NCI-H2196 (cell line): ENCODE measurements around the gene TMOD3.
"Not testable (repeated sequence)": the region's sequence is repeated elsewhere in the genome, so short reads cannot be mapped to it uniquely, and the experiment has no call there.

Source experiments
- DNase-seq: peaks from one replicate; lab custom pipeline; 2025; ENCODE audit not compliant: unreplicated experiment; lab: John Stamatoyannopoulos, UW

The TMOD3 gene

GRCh38 chr15:51829376-51830275 is at the start of gene TMOD3:
Gene TMOD3 (plus strand): TSS chr15:51829653. CDS start chr15:51862885, 33,232 bp downstream.
- DNase-seq = peak; percentile 70

GRCh38 chr15:51780636-51781035 is 48.8 kb upstream of the TMOD3 start:
- no peak for DNase-seq

DNA sequence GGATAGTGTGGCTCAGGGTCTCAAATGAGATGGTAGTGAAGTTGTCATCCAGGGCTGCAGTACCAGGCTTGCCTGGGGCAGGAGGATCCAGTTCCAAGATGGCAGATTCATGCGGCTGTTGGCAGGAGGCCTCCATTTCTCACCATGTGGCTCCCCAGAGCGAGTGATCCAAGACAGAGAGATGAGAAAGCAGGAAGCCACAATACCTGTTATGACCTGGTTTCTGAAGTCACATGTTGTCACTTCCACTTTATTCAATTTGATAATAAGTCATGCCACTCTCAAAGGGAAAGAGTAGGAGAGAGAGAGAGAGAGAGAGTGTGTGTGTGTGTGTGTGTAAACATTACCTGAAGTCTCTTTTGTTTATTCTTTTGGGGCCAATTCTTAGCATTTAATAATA is 47.9 kb upstream of the TMOD3 start:
- no peak for DNase-seq

DNA sequence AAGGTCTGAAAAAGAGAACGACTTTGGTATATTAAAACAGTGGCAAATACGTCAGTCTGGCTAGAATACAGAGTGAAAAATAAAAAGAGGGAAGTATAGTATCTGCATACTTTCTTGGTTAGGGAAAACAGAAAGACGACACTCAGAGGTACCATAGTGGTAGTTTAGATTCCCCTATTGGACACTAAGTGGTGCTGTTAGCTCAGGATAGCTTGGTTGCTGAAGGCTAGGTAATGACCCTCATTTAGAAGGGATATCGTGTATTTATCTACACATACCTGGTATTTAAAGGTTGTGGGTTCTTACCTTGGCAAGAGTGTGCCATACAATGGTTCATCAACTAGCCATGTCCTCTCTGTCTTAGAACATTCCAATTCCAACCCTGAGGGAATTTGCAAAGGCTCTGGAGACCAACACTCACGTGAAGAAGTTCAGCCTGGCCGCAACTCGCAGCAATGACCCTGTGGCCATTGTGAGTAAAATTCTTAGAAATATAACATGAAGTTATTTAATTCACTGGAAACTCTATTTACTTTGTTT is 47.0 kb upstream of the TMOD3 start:
- DNase-seq = no peak

GRCh38 chr15:51783967-51784366 is 45.5 kb upstream of the TMOD3 start:
- no peak for DNase-seq

DNA sequence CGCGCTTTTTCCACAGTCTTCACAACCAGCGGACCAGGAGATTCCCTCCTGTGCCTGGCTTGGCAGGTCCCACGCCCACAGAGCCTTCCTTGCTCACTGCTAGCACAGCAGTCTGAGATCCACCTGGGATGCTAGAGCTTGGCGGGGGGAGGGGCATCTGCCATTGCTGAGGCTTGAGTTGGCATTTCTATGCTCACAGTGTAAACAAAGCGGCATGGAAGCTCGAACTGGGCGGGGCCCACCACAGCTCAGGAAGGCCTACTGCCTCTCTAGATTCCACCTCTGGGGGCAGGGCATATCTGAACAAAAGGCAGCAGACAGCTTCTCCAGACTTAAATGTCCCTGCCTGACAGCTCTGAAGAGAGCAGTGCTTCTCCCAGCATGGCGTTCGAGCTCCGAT is 42.3 kb upstream of the TMOD3 start:
- DNase-seq = not testable (repeated sequence)

- DNase-seq = not testable (repeated sequence)
Measured at GRCh38 chr15:51792474-51792873, 37.0 kb upstream of the TMOD3 start.

- peak; percentile 15 for DNase-seq
Measured at GRCh38 chr15:51793521-51794305, 35.7 kb upstream of the TMOD3 start.

- no peak for DNase-seq
Measured at GRCh38 chr15:51796847-51797401, 32.5 kb upstream of the TMOD3 start.

GRCh38 chr15:51798281-51798680 is 31.2 kb upstream of the TMOD3 start:
- no peak for DNase-seq

GRCh38 chr15:51799282-51800252 is 29.9 kb upstream of the TMOD3 start:
- no peak for DNase-seq

DNA sequence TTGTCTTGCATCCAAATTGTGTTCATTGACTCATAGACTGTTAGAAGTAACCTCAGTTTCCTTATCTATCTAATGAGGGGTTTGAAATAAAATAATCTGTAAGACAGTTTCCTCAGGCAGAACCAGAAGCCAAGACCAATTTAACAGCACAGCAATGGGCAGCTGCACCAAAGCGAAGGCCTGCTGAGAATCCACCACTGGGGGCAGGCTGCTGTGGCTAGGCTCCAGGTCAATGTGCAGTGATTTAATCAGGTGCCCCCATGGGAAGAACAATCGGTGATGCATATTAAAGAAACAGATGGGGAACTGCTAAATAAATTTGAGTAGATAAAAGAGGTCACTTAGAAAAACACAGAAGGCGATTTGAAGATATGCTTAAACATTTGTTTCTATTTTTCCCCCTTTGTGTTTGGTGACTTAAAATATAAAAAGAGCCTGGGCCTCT is 28.0 kb upstream of the TMOD3 start:
- no peak for DNase-seq

DNA sequence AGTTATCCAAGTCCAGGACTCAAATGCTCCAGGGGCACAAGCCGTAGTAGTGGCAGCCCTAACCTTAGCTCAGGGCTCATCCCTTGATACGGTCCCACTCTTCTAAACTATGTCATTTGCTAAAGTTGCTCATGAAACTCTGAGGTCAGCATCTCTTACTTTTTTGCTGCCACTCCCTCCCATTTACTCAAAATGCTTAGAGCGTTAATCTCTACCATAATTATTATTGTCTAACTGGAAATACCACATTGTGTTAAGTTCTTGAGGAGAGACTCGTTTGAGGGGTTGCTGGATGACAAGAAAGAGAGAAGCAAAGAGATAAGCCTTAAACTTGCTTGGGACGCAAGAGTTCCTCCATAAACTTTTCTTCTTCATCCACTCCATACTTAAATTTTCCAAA is 26.9 kb upstream of the TMOD3 start:
- DNase-seq = no peak

DNA sequence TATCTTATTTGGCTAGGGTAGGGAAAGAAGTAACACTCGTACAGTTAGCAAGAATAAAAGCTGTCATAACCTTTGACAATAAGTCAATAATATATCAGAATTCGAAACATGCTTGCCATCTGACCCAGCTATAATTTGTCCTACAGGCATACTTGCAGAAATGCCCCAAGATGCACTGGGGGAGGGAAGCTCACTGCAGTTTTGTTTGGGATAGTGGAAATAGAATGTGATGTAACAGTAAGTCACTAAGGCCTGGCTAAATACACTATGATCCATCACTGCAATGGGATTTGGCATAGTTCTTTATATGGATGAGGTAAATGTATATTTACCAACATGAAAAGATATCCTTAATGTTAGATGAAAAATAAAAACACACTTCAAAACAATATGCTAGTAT is 25.5 kb upstream of the TMOD3 start:
- no peak for DNase-seq

GRCh38 chr15:51806123-51806522 is 23.3 kb upstream of the TMOD3 start:
- no peak for DNase-seq

DNA sequence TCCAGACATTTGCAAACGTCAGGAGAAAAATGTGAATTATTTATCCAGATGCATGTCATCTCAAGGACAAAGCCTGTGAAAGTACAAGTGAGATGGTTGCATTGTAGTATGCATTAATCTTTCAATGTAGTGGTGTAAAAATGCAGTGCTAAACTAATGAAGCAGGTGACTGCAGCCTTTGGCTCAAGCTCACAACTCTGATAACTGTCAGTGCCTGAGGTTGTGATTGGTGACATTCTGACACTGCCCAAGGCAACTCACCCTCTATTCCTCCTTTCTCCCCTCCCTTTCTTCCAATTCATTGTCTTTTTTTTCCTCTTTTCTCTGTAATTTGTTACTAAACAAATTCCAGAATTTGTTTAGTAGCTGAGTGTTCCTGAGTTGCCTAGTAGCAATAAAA is 20.0 kb upstream of the TMOD3 start:
- no peak for DNase-seq

- no peak for DNase-seq
Measured at GRCh38 chr15:51812598-51812997, 16.9 kb upstream of the TMOD3 start.

- DNase-seq = no peak
Measured at GRCh38 chr15:51814606-51815005, 14.8 kb upstream of the TMOD3 start.

GRCh38 chr15:51816611-51817010 is 12.8 kb upstream of the TMOD3 start:
- no peak for DNase-seq

GRCh38 chr15:51818150-51818549 is 11.3 kb upstream of the TMOD3 start:
- DNase-seq = no peak
